ENCODE data around the gene TRMT112. TPM values are rescaled to one million over a fixed set of nuclear protein-coding genes. Genes with fewer than 3 reads are reported as not detected.

The TRMT112 gene
- total RNA-seq: 201 and 207 TPM in 2 replicates
- long read RNA-seq, transcript TRMT112-206 (4 exons, 1,106 nt): major isoform, 35 of 41 reads
- long read RNA-seq, partial matches to known transcripts: 0 of 41 reads
- long read RNA-seq, other reads (novel, unspliced or antisense): 1 of 41 reads

- H3K36me3 Mint-ChIP-seq (ENCODE audit: low read depth): peaks cover 3% of the 10 kb centered on the region
- H3K27me3 Mint-ChIP-seq (ENCODE audit: low read depth): no peaks in the 10 kb centered on the region
- no peaks in the 10 kb centered on the region for H3K9me3 Mint-ChIP-seq
- TF ChIP-seq, protein P1, sequence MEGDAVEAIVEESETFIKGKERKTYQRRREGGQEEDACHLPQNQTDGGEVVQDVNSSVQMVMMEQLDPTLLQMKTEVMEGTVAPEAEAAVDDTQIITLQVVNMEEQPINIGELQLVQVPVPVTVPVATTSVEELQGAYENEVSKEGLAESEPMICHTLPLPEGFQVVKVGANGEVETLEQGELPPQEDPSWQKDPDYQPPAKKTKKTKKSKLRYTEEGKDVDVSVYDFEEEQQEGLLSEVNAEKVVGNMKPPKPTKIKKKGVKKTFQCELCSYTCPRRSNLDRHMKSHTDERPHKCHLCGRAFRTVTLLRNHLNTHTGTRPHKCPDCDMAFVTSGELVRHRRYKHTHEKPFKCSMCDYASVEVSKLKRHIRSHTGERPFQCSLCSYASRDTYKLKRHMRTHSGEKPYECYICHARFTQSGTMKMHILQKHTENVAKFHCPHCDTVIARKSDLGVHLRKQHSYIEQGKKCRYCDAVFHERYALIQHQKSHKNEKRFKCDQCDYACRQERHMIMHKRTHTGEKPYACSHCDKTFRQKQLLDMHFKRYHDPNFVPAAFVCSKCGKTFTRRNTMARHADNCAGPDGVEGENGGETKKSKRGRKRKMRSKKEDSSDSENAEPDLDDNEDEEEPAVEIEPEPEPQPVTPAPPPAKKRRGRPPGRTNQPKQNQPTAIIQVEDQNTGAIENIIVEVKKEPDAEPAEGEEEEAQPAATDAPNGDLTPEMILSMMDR (conservative IDR thresholded peaks at IDR 0.05): no peak
- peak within 1 kb of the TSS; percentile 99 for H3K27ac Mint-ChIP-seq (ENCODE audit: unreplicated experiment)
- H3K4me3 Mint-ChIP-seq: peak within 1 kb of the TSS; percentile 94
- peaks cover 33% of the 10 kb centered on the region for H3K4me1 Mint-ChIP-seq
- DNase-seq (ENCODE audit: low read depth, low spot score): peak; percentile 84
Measured at GRCh38 chr11:64317325-64317960, at the start of gene TRMT112. TRMT112 (minus strand) TSS chr11:64317559; CDS start chr11:64317526, 33 bp downstream.

- no peak for DNase-seq (ENCODE audit: low read depth, low spot score)
- H3K27ac Mint-ChIP-seq (ENCODE audit: unreplicated experiment): no peak overlapping the region
- H3K36me3 Mint-ChIP-seq (ENCODE audit: low read depth): peaks cover 13% of the 10 kb centered on the region
- H3K27me3 Mint-ChIP-seq (ENCODE audit: low read depth): no peaks in the 10 kb centered on the region
- H3K9me3 Mint-ChIP-seq: no peaks in the 10 kb centered on the region
- H3K4me1 Mint-ChIP-seq: peaks cover 4% of the 10 kb centered on the region
- TF ChIP-seq, protein P1 (conservative IDR thresholded peaks at IDR 0.05): no peak
- no peak overlapping the region for H3K4me3 Mint-ChIP-seq
Measured at GRCh38 chr11:64366751-64367150, 49.4 kb upstream of the TRMT112 start.

- Mint-ChIP-seq H3K9me3 (no peaks in the 10 kb centered on the region), H3K36me3 (ENCODE audit: low read depth) (peaks cover 11% of the 10 kb centered on the region), H3K4me1 (peaks cover 4% of the 10 kb centered on the region), H3K4me3 (no peak overlapping the region), H3K27me3 (ENCODE audit: low read depth) (no peaks in the 10 kb centered on the region), H3K27ac (ENCODE audit: unreplicated experiment) (no peak overlapping the region)
- TF ChIP-seq, protein P1 (conservative IDR thresholded peaks at IDR 0.05): no peak
- DNase-seq (ENCODE audit: low read depth, low spot score): no peak
Measured at GRCh38 chr11:64364911-64365310, 47.6 kb upstream of the TRMT112 start.

DNA sequence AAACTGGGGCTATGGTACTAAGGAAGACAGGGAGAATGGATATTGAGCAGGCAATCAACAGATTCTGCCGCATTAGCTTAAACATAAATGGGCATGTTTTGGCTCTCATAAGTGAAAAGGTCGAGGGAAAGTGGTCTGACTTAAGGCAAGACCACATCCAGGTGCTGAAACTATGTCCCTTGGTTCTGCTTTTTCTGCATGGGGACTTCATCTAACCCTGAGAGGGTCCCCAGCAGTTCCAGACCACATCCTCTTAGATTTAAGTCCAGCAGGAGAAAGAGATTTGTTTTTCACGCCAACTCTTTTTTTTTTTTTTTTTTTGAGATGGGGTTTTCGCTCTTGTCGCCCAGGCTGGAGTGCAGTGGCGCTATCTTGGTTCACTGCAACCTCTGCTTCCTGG is 47.1 kb upstream of the TRMT112 start:
- H3K4me3 Mint-ChIP-seq: no peak overlapping the region
- no peak for DNase-seq (ENCODE audit: low read depth, low spot score)
- no peaks in the 10 kb centered on the region for H3K27me3 Mint-ChIP-seq (ENCODE audit: low read depth)
- H3K9me3 Mint-ChIP-seq: no peaks in the 10 kb centered on the region
- H3K4me1 Mint-ChIP-seq: peaks cover 9% of the 10 kb centered on the region
- H3K36me3 Mint-ChIP-seq (ENCODE audit: low read depth): peaks cover 10% of the 10 kb centered on the region
- H3K27ac Mint-ChIP-seq (ENCODE audit: unreplicated experiment): no peak overlapping the region
- TF ChIP-seq, protein P1 (conservative IDR thresholded peaks at IDR 0.05): no peak

- DNase-seq (ENCODE audit: low read depth, low spot score): no peak
- TF ChIP-seq, protein P1 (conservative IDR thresholded peaks at IDR 0.05): no peak
- peak overlapping the region; percentile 66 for H3K4me3 Mint-ChIP-seq
- H3K4me1 Mint-ChIP-seq: peaks cover 10% of the 10 kb centered on the region
- H3K9me3 Mint-ChIP-seq: no peaks in the 10 kb centered on the region
- H3K27me3 Mint-ChIP-seq (ENCODE audit: low read depth): no peaks in the 10 kb centered on the region
- peaks cover 6% of the 10 kb centered on the region for H3K36me3 Mint-ChIP-seq (ENCODE audit: low read depth)
- no peak overlapping the region for H3K27ac Mint-ChIP-seq (ENCODE audit: unreplicated experiment)
Measured at GRCh38 chr11:64362339-64362738, 45.0 kb upstream of the TRMT112 start.
